ENCODE results near the gene HEATR3.

Gene HEATR3

GRCh38 chr16:50086176-50086575, 20.4 kb downstream of the HEATR3 start:
- Histone ChIP-seq H3K4me3 (ENCODE audit: low read length) (no peak overlapping the region), H3K9ac (ENCODE audit: low read length) (no peak overlapping the region), H3K36me3 (ENCODE audit: control insufficient read depth, insufficient read depth, low read length) (peaks cover 4% of the 10 kb centered on the region), H3K27me3 (ENCODE audit: control insufficient read depth, insufficient read depth, low read length) (no peaks in the 10 kb centered on the region), H3K9me3 (ENCODE audit: control insufficient read depth, low read length) (no peaks in the 10 kb centered on the region), H3K4me1 (ENCODE audit: control insufficient read depth, insufficient read depth, low read length) (no peaks in the 10 kb centered on the region)

DNA sequence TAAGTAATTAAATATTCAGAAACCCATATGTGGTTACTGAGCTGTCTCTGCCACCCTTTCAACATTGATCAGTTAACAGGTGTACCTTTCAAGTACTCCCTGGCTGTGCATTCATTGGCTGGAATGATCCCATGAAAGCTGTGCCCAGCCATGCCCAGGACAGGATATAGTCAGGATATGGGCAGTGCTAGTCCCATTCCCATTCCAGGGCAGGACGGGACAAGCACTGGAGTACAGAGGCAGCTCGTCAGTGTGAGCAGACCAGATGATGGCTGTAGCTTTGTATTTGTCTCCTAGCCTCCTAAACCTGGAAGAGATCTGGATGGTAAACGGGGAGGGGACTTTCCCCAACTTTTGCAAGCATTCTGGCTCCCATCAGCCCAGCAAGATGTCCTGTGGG, 22.5 kb downstream of the HEATR3 start:
- no peak overlapping the region for H3K4me3 ChIP-seq (ENCODE audit: low read length)
- peaks cover 4% of the 10 kb centered on the region for H3K36me3 ChIP-seq (ENCODE audit: control insufficient read depth, insufficient read depth, low read length)
- no peaks in the 10 kb centered on the region for H3K9me3 ChIP-seq (ENCODE audit: control insufficient read depth, low read length)
- no peaks in the 10 kb centered on the region for H3K4me1 ChIP-seq (ENCODE audit: control insufficient read depth, insufficient read depth, low read length)
- H3K27me3 ChIP-seq (ENCODE audit: control insufficient read depth, insufficient read depth, low read length): no peaks in the 10 kb centered on the region
- no peak overlapping the region for H3K9ac ChIP-seq (ENCODE audit: low read length)

GRCh38 chr16:50092891-50093290, 27.1 kb downstream of the HEATR3 start:
- H3K36me3 ChIP-seq (ENCODE audit: control insufficient read depth, insufficient read depth, low read length): peaks cover 4% of the 10 kb centered on the region
- no peak overlapping the region for H3K4me3 ChIP-seq (ENCODE audit: low read length)
- no peaks in the 10 kb centered on the region for H3K9me3 ChIP-seq (ENCODE audit: control insufficient read depth, low read length)
- no peak overlapping the region for H3K9ac ChIP-seq (ENCODE audit: low read length)
- H3K27me3 ChIP-seq (ENCODE audit: control insufficient read depth, insufficient read depth, low read length): no peaks in the 10 kb centered on the region
- no peaks in the 10 kb centered on the region for H3K4me1 ChIP-seq (ENCODE audit: control insufficient read depth, insufficient read depth, low read length)

GRCh38 chr16:50093607-50094539, 28.1 kb downstream of the HEATR3 start:
- Histone ChIP-seq H3K9ac (ENCODE audit: low read length) (no peak overlapping the region), H3K36me3 (ENCODE audit: control insufficient read depth, insufficient read depth, low read length) (no peaks in the 10 kb centered on the region), H3K27me3 (ENCODE audit: control insufficient read depth, insufficient read depth, low read length) (no peaks in the 10 kb centered on the region), H3K9me3 (ENCODE audit: control insufficient read depth, low read length) (no peaks in the 10 kb centered on the region), H3K4me3 (ENCODE audit: low read length) (no peak overlapping the region), H3K4me1 (ENCODE audit: control insufficient read depth, insufficient read depth, low read length) (no peaks in the 10 kb centered on the region)

GRCh38 chr16:50096791-50097190, 31.0 kb downstream of the HEATR3 start:
- H3K9me3 ChIP-seq (ENCODE audit: control insufficient read depth, low read length): no peaks in the 10 kb centered on the region
- no peak overlapping the region for H3K4me3 ChIP-seq (ENCODE audit: low read length)
- no peak overlapping the region for H3K9ac ChIP-seq (ENCODE audit: low read length)
- H3K36me3 ChIP-seq (ENCODE audit: control insufficient read depth, insufficient read depth, low read length): peaks cover 5% of the 10 kb centered on the region
- no peaks in the 10 kb centered on the region for H3K27me3 ChIP-seq (ENCODE audit: control insufficient read depth, insufficient read depth, low read length)
- no peaks in the 10 kb centered on the region for H3K4me1 ChIP-seq (ENCODE audit: control insufficient read depth, insufficient read depth, low read length)

GRCh38 chr16:50099957-50100648, 34.3 kb downstream of the HEATR3 start:
- Histone ChIP-seq H3K9me3 (ENCODE audit: control insufficient read depth, low read length) (no peaks in the 10 kb centered on the region), H3K9ac (ENCODE audit: low read length) (no peak overlapping the region), H3K27me3 (ENCODE audit: control insufficient read depth, insufficient read depth, low read length) (no peaks in the 10 kb centered on the region), H3K36me3 (ENCODE audit: control insufficient read depth, insufficient read depth, low read length) (peaks cover 5% of the 10 kb centered on the region), H3K4me3 (ENCODE audit: low read length) (no peak overlapping the region), H3K4me1 (ENCODE audit: control insufficient read depth, insufficient read depth, low read length) (no peaks in the 10 kb centered on the region)

DNA sequence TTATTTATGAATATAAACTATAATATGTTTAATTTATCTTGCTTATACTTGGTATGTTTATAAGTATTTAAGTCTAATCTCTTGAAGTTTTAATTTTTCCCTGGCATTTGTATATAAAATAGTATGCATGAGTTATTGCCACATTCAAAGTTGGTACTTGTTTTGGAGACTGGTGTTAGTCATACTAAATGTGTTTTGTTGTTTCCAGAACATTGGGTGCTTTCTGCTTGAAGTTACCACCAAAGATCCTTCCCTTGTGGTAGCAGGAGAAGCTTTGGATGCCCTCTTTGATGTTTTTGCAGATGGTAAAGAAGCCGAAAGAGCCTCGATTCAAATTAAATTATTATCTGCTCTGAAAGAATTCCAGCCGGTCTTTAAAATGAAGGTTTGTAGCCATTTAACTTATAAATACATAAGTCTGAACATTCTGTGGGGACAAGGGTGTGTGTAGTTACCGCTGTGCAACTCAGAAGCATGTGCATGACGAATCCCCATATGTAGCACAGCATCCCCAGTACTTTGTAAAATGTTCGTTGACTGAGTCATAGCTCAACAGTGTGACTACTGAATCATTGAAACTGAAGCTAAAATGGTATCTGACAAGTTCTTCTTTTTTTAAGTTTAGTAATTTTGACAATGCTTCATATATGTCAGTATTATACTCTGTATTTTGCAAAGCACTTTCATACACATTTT, 36.4 kb downstream of the HEATR3 start:
- Histone ChIP-seq H3K4me1 (ENCODE audit: control insufficient read depth, insufficient read depth, low read length) (no peaks in the 10 kb centered on the region), H3K4me3 (ENCODE audit: low read length) (no peak overlapping the region), H3K27me3 (ENCODE audit: control insufficient read depth, insufficient read depth, low read length) (no peaks in the 10 kb centered on the region), H3K9ac (ENCODE audit: low read length) (no peak overlapping the region), H3K36me3 (ENCODE audit: control insufficient read depth, insufficient read depth, low read length) (peaks cover 5% of the 10 kb centered on the region), H3K9me3 (ENCODE audit: control insufficient read depth, low read length) (no peaks in the 10 kb centered on the region)

DNA sequence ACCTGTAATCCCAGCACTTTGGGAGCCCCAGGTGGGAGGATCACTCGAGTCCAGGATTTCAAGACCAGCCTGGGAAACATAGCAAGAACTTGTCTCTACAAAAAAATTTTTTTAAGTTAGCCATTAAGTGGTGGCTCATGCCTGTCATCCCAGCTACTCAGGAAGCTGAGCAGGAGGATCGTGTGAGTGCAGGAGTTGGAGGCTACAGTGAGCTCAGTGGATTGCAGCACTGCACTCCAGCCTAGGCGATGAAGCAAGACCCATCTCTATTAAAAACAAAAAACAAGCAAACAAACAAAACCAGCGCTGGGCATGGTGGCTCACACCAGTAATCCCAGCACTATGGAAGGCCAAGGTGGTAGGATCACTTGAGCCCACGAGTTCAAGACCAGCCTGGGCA, 38.0 kb downstream of the HEATR3 start:
- Histone ChIP-seq H3K4me3 (ENCODE audit: low read length) (no peak overlapping the region), H3K4me1 (ENCODE audit: control insufficient read depth, insufficient read depth, low read length) (no peaks in the 10 kb centered on the region), H3K27me3 (ENCODE audit: control insufficient read depth, insufficient read depth, low read length) (no peaks in the 10 kb centered on the region), H3K9me3 (ENCODE audit: control insufficient read depth, low read length) (no peaks in the 10 kb centered on the region), H3K36me3 (ENCODE audit: control insufficient read depth, insufficient read depth, low read length) (peaks cover 5% of the 10 kb centered on the region), H3K9ac (ENCODE audit: low read length) (no peak overlapping the region)

GRCh38 chr16:50114357-50115129, 48.8 kb downstream of the HEATR3 start:
- Histone ChIP-seq H3K4me3 (ENCODE audit: low read length) (no peak overlapping the region), H3K9ac (ENCODE audit: low read length) (no peak overlapping the region), H3K27me3 (ENCODE audit: control insufficient read depth, insufficient read depth, low read length) (no peaks in the 10 kb centered on the region), H3K36me3 (ENCODE audit: control insufficient read depth, insufficient read depth, low read length) (no peaks in the 10 kb centered on the region), H3K9me3 (ENCODE audit: control insufficient read depth, low read length) (no peaks in the 10 kb centered on the region), H3K4me1 (ENCODE audit: control insufficient read depth, insufficient read depth, low read length) (no peaks in the 10 kb centered on the region)

DNA sequence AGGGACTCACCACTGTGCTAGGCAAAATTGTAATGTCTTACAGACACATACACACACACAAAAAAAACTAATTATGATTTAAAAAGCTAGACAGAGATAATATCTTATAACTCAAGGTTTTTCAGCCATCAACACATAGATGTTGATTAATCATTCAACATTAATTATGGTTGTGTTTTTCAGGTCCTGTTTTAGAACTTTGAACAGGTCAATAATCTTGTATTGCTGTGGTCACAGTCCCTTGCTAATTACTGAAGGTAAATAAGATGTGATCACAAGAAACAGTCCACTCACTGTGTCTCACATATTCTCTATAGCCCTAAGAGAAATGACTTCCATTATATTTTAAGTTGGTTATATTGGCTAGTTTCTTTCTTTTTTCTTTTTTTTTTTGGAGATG, 54.9 kb downstream of the HEATR3 start:
- H3K4me1 ChIP-seq (ENCODE audit: control insufficient read depth, insufficient read depth, low read length): no peaks in the 10 kb centered on the region

GRCh38 chr16:50121278-50121677, 55.5 kb downstream of the HEATR3 start:
- Histone ChIP-seq H3K9ac (ENCODE audit: low read length) (no peak overlapping the region), H3K4me3 (ENCODE audit: low read length) (no peak overlapping the region), H3K9me3 (ENCODE audit: control insufficient read depth, low read length) (no peaks in the 10 kb centered on the region), H3K27me3 (ENCODE audit: control insufficient read depth, insufficient read depth, low read length) (no peaks in the 10 kb centered on the region), H3K36me3 (ENCODE audit: control insufficient read depth, insufficient read depth, low read length) (no peaks in the 10 kb centered on the region), H3K4me1 (ENCODE audit: control insufficient read depth, insufficient read depth, low read length) (no peaks in the 10 kb centered on the region)

More for the DNA sequence above, 54.9 kb downstream of the HEATR3 start:
- H3K27me3 ChIP-seq (ENCODE audit: control insufficient read depth, insufficient read depth, low read length): no peaks in the 10 kb centered on the region
- H3K9me3 ChIP-seq (ENCODE audit: control insufficient read depth, low read length): no peaks in the 10 kb centered on the region
- no peak overlapping the region for H3K4me3 ChIP-seq (ENCODE audit: low read length)
- no peak overlapping the region for H3K9ac ChIP-seq (ENCODE audit: low read length)
- no peaks in the 10 kb centered on the region for H3K36me3 ChIP-seq (ENCODE audit: control insufficient read depth, insufficient read depth, low read length)
